Skeletal muscle cell (primary cell): ENCODE results near the gene LEUTX.
A peak's percentile ranks its signal among the peaks of the same experiment; 100 is the strongest.

Source experiments
- DNase-seq: peaks from one replicate; pipeline ENCODE4 v3.0.0-alpha.2; 2010; ENCODE audit warnings: low read depth
- H3K4me3 ChIP-seq: 2 replicates; pipeline ENCODE4 v1.5.1; 2011; ENCODE audit warnings: low read depth, mild to moderate bottlenecking, control low read depth, low read length, moderate library complexity

LEUTX gene

GRCh38 chr19:39834287-39834841, 55.7 kb downstream of the LEUTX start:
- no peak for DNase-seq
- H3K4me3 ChIP-seq, result peak overlapping the region; percentile 81
